C4-2B (cell line): ENCODE data around the gene C17orf58.
"Not testable (repeated sequence)": the region's sequence is repeated elsewhere in the genome, so short reads cannot be mapped to it uniquely, and the experiment has no call there.

Source experiments
- CTCF ChIP-seq: fragments of 450-650 bp; conservative IDR thresholded peaks from 2 replicates; pipeline ENCODE4 v1.5.1; 2017; ENCODE audit warnings: mild to moderate bottlenecking
- ZFX ChIP-seq: fragments of 450-650 bp; IDR thresholded peaks from 2 replicates; pipeline ENCODE4 v1.6.1; 2017

DNA sequence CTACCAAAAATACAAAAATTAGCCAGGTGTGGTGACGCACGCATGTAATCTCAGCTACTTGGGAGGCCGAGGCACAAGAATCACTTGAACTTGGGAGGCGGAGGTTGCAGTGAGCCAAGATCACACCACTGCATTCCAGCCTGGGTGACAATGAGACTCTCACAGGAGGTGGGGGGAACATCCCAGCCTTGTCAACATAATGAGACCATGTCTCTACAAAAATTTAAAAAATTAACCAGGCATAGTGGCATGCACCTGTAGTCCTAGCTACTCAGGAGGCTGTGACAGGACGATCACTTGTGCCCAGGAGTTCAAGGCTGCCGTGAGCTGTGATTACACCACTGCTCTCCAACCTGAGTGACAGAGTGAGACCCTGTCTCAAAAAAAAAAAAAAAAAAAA, 20.0 kb downstream of the C17orf58 start:
- TF ChIP-seq CTCF, ZFX: not testable (repeated sequence)
